Measurements from ENCODE around the gene SPTBN4. TPM values are rescaled to one million over a fixed set of nuclear protein-coding genes. Genes with fewer than 3 reads are reported as not detected.

The SPTBN4 gene
- total RNA-seq, 2 experiments from 2014 or later: 1.3 to 2.3 TPM

DNA sequence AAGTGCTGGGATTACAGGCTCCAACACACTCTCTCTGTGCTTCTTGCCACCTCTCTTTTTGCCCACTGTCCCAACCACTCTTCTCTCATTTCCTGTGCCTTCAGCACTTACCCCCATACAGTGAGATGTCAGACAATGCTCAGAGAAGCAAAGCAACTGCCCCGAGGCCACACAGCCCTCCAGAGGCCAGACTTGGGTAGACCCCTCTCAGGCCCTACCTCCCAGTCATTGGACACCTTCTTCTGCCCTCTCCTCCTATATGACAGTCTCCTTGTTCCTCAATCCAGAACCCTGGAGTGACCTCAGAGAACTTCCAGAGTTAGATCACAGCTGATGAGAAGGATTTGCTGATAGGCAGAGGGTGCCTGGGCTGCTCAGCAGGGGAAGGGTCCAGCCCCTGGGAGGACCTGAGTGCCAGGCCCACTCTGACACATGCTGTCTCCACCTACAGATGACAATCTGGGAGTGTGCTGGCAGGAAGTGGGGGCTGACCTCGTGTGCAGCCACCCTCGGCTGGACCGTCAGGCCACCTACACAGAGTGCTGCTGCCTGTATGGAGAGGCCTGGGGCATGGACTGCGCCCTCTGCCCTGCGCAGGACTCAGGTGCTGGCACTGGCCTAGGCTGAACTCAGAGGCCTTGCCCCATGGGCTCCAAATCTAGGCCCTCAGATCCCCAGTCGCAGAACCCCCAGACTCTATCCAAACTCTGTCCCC lies 158.8 kb downstream of the SPTBN4 start:
- Mint-ChIP-seq H3K27me3 (no peaks in the 10 kb centered on the region), H3K4me1 (ENCODE audit: low read depth) (peaks cover 16% of the 10 kb centered on the region), H3K4me3 (no peak overlapping the region), H3K36me3 (ENCODE audit: low read depth) (peaks cover 48% of the 10 kb centered on the region), H3K9me3 (no peaks in the 10 kb centered on the region), H3K27ac (peak overlapping the region; percentile 61)
- TF ChIP-seq CTCF (IDR thresholded peaks at IDR 0.05): no peak
- intact Hi-C loops (cut with micrococcal nuclease): no loop called here
- ChIA-PET CTCF (interaction anchor here (1.4 to 11.3 kb wide), 2 partner anchors 9 to 23 kb away, joined by 3 to 126 read pairs; no protein-coding TSS in a partner anchor), POLR2A (interaction anchor here (0.7 kb wide), 1 partner anchor 9 kb away, joined by 3 read pairs; no protein-coding TSS in a partner anchor)
- DNase-seq (no peak), ATAC-seq (no peak)

Other genes with a start within 250 kb of the SPTBN4 start
- gene TTC9B, start 248.6 kb upstream of the SPTBN4 start, total RNA-seq: not detected
- gene CCNP, start 240.3 kb upstream of the SPTBN4 start, total RNA-seq: not detected
- gene AKT2, start 181.7 kb upstream of the SPTBN4 start, total RNA-seq: 100 to 1,000 TPM; 139 to 144 TPM
- gene C19orf47, start 118.6 kb upstream of the SPTBN4 start, total RNA-seq: 10 to 100 TPM; 17.5 to 18.0 TPM
- 10 to 100 TPM; 54.4 to 56.7 TPM for gene PLD3, start 118.3 kb upstream of the SPTBN4 start, total RNA-seq
- gene HIPK4, start 76.8 kb upstream of the SPTBN4 start, total RNA-seq: not detected
- 1 to 10 TPM; 1.2 TPM for gene PRX, start 53.6 kb upstream of the SPTBN4 start, total RNA-seq
- gene SERTAD1, start 41.0 kb upstream of the SPTBN4 start, total RNA-seq: 10 to 100 TPM; 15.5 to 17.2 TPM
- gene SERTAD3, start 22.7 kb upstream of the SPTBN4 start, total RNA-seq: 10 to 100 TPM in 1 of 2 experiments, 1 to 10 TPM in 1; 8.8 to 11.2 TPM
- 10 to 100 TPM; 21.2 to 21.7 TPM for gene BLVRB, start 1.3 kb upstream of the SPTBN4 start, total RNA-seq
- 10 to 100 TPM; 82.8 to 89.3 TPM for gene SHKBP1, start 109.9 kb downstream of the SPTBN4 start, total RNA-seq
- gene LTBP4, start 134.4 kb downstream of the SPTBN4 start, total RNA-seq: 100 to 1,000 TPM; 117 to 121 TPM
- gene NUMBL, start 223.7 kb downstream of the SPTBN4 start, total RNA-seq: 10 to 100 TPM; 13.7 to 17.7 TPM
- gene COQ8B, start 249.9 kb downstream of the SPTBN4 start, total RNA-seq: 10 to 100 TPM; 23.2 to 24.0 TPM

All from activated CD8-positive, alpha-beta T cell treated with anti-CD3 and anti-CD28 coated beads for 36 hours (primary cell).